GM12878 (cell line): ENCODE results near the gene ITGB2.

Source experiments
- JUND ChIP-seq: IDR thresholded peaks from 2 replicates; pipeline ENCODE4 v1.6.1; 2012; ENCODE audit warnings: low read depth, mild to moderate bottlenecking, low read length, improper control_type of control experiment, moderate library complexity
- MAX ChIP-seq: IDR thresholded peaks from 2 replicates; pipeline ENCODE4 v1.6.1; 2012; ENCODE audit warnings: low read depth, low read length, improper control_type of control experiment
- POLR2AphosphoS5 ChIP-seq: IDR thresholded peaks from 2 replicates; pipeline ENCODE4 v1.6.1; 2011; ENCODE audit warnings: mild to moderate bottlenecking, low read length, inconsistent platforms
- SREBF1 ChIP-seq: IDR thresholded peaks from 2 replicates; pipeline ENCODE4 v1.6.1; 2012; ENCODE audit warnings: mild to moderate bottlenecking, low read length
- ZNF274 ChIP-seq: IDR thresholded peaks from one replicate; pipeline ENCODE4 v1.8.0; 2011; ENCODE audit not compliant: insufficient read length, insufficient read depth

- TF ChIP-seq ZNF274 = no peak
- no peak for TF ChIP-seq POLR2AphosphoS5
- no peak for TF ChIP-seq JUND
- no peak for TF ChIP-seq SREBF1
- TF ChIP-seq MAX = no peak
Measured at GRCh38 chr21:44903689-44904088, 17.0 kb downstream of the ITGB2 start.
